A549 (cell line): ENCODE data around the gene PRDM2. TPM values are rescaled to one million over a fixed set of nuclear protein-coding genes. Genes with fewer than 3 reads are reported as not detected.

Experiments
- ATAC-seq, 2 experiments: fragments of 200-7000 bp in 1 of 2; fragments of >200 bp in 1 of 2; cut with Nextera tagmentation in 1 of 2; cut with Tn5 transposase in 1 of 2; 3 replicates each; pipeline versions ENCODE4 v1.8.0 to v1.9.1; 2018 to 2020; ENCODE audit warnings: mild to moderate bottlenecking in 1 of 2, moderate library complexity in 1 of 2
- CTCF ChIA-PET: fragments of 300-600 bp; sonication (Branson Sonifier 250); formaldehyde crosslinking; extraction: SDS; loops from one replicate; lab custom pipeline; 2021; ENCODE audit warnings: antibody characterized with exemption, inconsistent platforms; lab: Yijun Ruan, JAX
- POLR2A ChIA-PET: fragments of 350-600 bp; formaldehyde crosslinking; extraction: SDS; loops from one replicate; lab custom pipeline; 2021; ENCODE audit warnings: antibody characterized with exemption, inconsistent platforms; lab: Yijun Ruan, JAX
- DNase-seq, 2 experiments: peaks; one replicate each; pipeline versions ENCODE4 v3.0.0 to v3.0.0-alpha.2; 2011 to 2016; ENCODE audit warnings: low read depth in 1 of 2, low spot score in 1 of 2
- FAIRE-seq: peaks from 2 replicates; lab custom pipeline; 2011; peaks lifted over from hg19 to GRCh38; lab: Jason Lieb, UNC
- H3K27ac ChIP-seq, 2 experiments: fragments of >200 bp; sonication (Bioruptor Twin); formaldehyde crosslinking; 3 replicates each; pipeline ENCODE4 v1.5.1; 2016 to 2017
- H3K4me1 ChIP-seq: fragments of >200 bp; sonication (Bioruptor Twin); formaldehyde crosslinking; 3 replicates; pipeline ENCODE4 v1.6.1; 2016
- H3K4me2 ChIP-seq: fragments of >200 bp; sonication (Bioruptor Twin); formaldehyde crosslinking; 3 replicates; pipeline ENCODE4 v1.6.1; 2016
- H3K4me3 ChIP-seq: fragments of >200 bp; sonication (Bioruptor Twin); formaldehyde crosslinking; 3 replicates; pipeline ENCODE4 v1.5.1; 2016
- H3K9me3 ChIP-seq: fragments of >200 bp; sonication (Bioruptor Twin); formaldehyde crosslinking; 3 replicates; pipeline ENCODE4 v1.6.1; 2016
- BHLHE40 ChIP-seq: IDR thresholded peaks from 2 replicates; pipeline ENCODE4 v1.6.1; 2012; ENCODE audit warnings: low read depth, low read length, inconsistent platforms
- EHMT2 ChIP-seq: fragments of 200-600 bp; sonication (generic); IDR thresholded peaks from 2 replicates; pipeline ENCODE4 v1.6.1; 2016; ENCODE audit warnings: antibody characterized with exemption, low read depth, mild to moderate bottlenecking, moderate library complexity
- EP300 ChIP-seq, 2 experiments: fragments of >200 bp; sonication (Bioruptor Twin); formaldehyde crosslinking; IDR thresholded peaks; 2 replicates in 1 of 2; 3 replicates in 1 of 2; pipeline ENCODE4 v1.6.1; 2016 to 2017
- GATA3 ChIP-seq: IDR thresholded peaks from 2 replicates; pipeline ENCODE4 v1.6.1; 2012; ENCODE audit warnings: borderline replicate concordance
- HOXA7 ChIP-seq: fragments of 250-450 bp; sonication (Bioruptor Pico); IDR thresholded peaks from 2 replicates; pipeline ENCODE4 v1.5.0; 2020; ENCODE audit warnings: mild to moderate bottlenecking, moderate library complexity
- JUN ChIP-seq, 2 experiments: fragments of >200 bp; sonication (Bioruptor Twin); formaldehyde crosslinking; IDR thresholded peaks; 2 replicates in 1 of 2; 3 replicates in 1 of 2; pipeline ENCODE4 v1.6.1; 2016 to 2017
- MAFK ChIP-seq: fragments of 450-650 bp; IDR thresholded peaks from 2 replicates; pipeline ENCODE4 v1.6.1; 2014; ENCODE audit not compliant: partially characterized antibody
- NPAS2 ChIP-seq: fragments of 250-450 bp; sonication (Bioruptor Pico); IDR thresholded peaks from 2 replicates; pipeline ENCODE4 v1.8.0; 2022; ENCODE audit warnings: mild to moderate bottlenecking, moderate library complexity, borderline replicate concordance
- PBX3 ChIP-seq: IDR thresholded peaks from 2 replicates; pipeline ENCODE4 v1.6.1; 2012
- REST ChIP-seq: fragments of 200-600 bp; sonication (generic); IDR thresholded peaks from 2 replicates; pipeline ENCODE4 v1.6.1; 2016; ENCODE audit warnings: antibody characterized with exemption, mild to moderate bottlenecking, moderate library complexity
- RFX5 ChIP-seq: fragments of 450-650 bp; IDR thresholded peaks from 2 replicates; pipeline ENCODE4 v1.7.1; 2014; ENCODE audit warnings: antibody characterized with exemption, mild to moderate bottlenecking, moderate library complexity
- TFCP2L1 ChIP-seq: fragments of 250-450 bp; sonication (Bioruptor Pico); IDR thresholded peaks from 2 replicates; pipeline ENCODE4 v1.5.0; 2021; ENCODE audit warnings: mild to moderate bottlenecking
- ZC3H11A ChIP-seq: fragments of 450-650 bp; IDR thresholded peaks from 2 replicates; pipeline ENCODE4 v1.6.1; 2014; ENCODE audit warnings: antibody characterized with exemption, mild to moderate bottlenecking
- ZFP36 ChIP-seq: fragments of 450-650 bp; IDR thresholded peaks from 2 replicates; pipeline ENCODE4 v1.6.1; 2014; ENCODE audit warnings: borderline replicate concordance; ENCODE audit not compliant: partially characterized antibody
- ZNF302 ChIP-seq: fragments of 250-450 bp; sonication (Bioruptor Pico); IDR thresholded peaks from 2 replicates; pipeline ENCODE4 v1.9.0; 2021; ENCODE audit warnings: inconsistent platforms, mild to moderate bottlenecking, moderate library complexity
- WGBS: methylation state at CpG from one replicate; pipeline ENCODE4 v1.1.6; 2017; ENCODE audit errors: missing lambda C conversion rate; 5-methylcytosine and 5-hydroxymethylcytosine counted together
- polyA plus RNA-seq, 4 experiments: library from polyadenylated mRNA; depleted of rRNA in 3 of 4; stranded (reverse); fragments of >200 nt; fragmentation: RNase III in 1 of 4; extraction: RNeasy Plus Mini Kit Qiagen cat#74134 plus additional on column Dnase treatment in 1 of 4; gene quantifications; 2 replicates in 3 of 4; 3 replicates in 1 of 4; pipeline ENCODE4 v1.2.3, GENCODE V29; 2011 to 2017
- TF ChIP-seq, protein P1 (sequence below): fragments of 150-350 bp; IDR thresholded peaks from 2 replicates; pipeline ENCODE4 v1.6.1; 2014; ENCODE audit warnings: low read depth, mild to moderate bottlenecking, low read length

Gene PRDM2
- polyA plus RNA-seq, 2 of the 4 experiments (the other 2 are of a cell fraction) = 7.9 to 8.4 TPM

- ChIA-PET CTCF (interaction anchor here (1.5 kb wide), 1 partner anchor 14 kb away, joined by 3 read pairs; no protein-coding TSS in a partner anchor), POLR2A (no interaction called here)
- ATAC-seq (no peak), DNase-seq (no peak)
- H3K9me3 ChIP-seq = no peaks in the 10 kb centered on the region
- no peaks in the 10 kb centered on the region for H3K4me1 ChIP-seq
- H3K4me2 ChIP-seq = no peak overlapping the region
- H3K27ac ChIP-seq = no peak overlapping the region
- no peak overlapping the region for H3K4me3 ChIP-seq
- WGBS = 95% methylated on average over 11 of the region's 13 CpGs
- no peak for TF ChIP-seq MAFK
- TF ChIP-seq JUN (IDR thresholded peaks at IDR 0.05) = no peak
- no peak for TF ChIP-seq PBX3
- TF ChIP-seq RFX5 = no peak
- TF ChIP-seq EP300 (IDR thresholded peaks at IDR 0.05) = no peak
- TF ChIP-seq, protein P1, sequence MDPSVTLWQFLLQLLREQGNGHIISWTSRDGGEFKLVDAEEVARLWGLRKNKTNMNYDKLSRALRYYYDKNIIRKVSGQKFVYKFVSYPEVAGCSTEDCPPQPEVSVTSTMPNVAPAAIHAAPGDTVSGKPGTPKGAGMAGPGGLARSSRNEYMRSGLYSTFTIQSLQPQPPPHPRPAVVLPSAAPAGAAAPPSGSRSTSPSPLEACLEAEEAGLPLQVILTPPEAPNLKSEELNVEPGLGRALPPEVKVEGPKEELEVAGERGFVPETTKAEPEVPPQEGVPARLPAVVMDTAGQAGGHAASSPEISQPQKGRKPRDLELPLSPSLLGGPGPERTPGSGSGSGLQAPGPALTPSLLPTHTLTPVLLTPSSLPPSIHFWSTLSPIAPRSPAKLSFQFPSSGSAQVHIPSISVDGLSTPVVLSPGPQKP = no peak
- no peak for TF ChIP-seq ZC3H11A
- TF ChIP-seq, all 56 proteins: peak for 0
- FAIRE-seq = no peak
Measured at GRCh38 chr1:13790290-13791030, 90.5 kb downstream of the PRDM2 start.

DNA sequence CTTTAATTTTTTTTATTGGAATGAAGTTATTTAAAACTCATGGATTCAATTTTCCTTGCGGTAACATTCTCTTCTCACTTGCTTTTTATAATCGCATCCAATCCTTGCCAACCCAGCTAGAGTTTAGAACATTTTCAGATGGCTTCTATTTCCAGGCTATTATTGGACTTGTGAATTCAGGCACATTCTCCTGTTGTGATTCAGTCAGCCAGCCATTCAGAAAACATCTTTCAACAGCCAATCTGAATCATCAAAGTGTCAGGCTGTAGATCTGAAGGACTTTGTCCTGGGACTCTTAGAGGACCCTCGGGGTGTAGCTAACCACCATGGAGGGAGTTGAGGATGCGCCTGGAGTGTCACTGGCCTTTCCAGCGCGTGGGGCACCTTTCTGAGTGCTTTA lies 92.4 kb downstream of the PRDM2 start:
- Histone ChIP-seq H3K4me2 (no peak overlapping the region), H3K9me3 (no peaks in the 10 kb centered on the region), H3K27ac (no peak overlapping the region), H3K4me3 (no peak overlapping the region), H3K4me1 (no peaks in the 10 kb centered on the region)
- DNase-seq = no peak
- TF ChIP-seq NPAS2 (no peak), RFX5 (no peak), ZNF302 (CRISPR knock-in tag) (no peak), EHMT2 (no peak), HOXA7 (CRISPR knock-in tag) (no peak), REST (no peak), ZFP36 (no peak), BHLHE40 (no peak)
- ChIA-PET POLR2A (no interaction called here), CTCF (interaction anchor here (1.0 kb wide), 1 partner anchor 41 kb away, joined by 3 read pairs; no protein-coding TSS in a partner anchor)
- FAIRE-seq = no peak
- no peak for ATAC-seq
- WGBS = 83% methylated on average over 4 of the region's 6 CpGs

DNA sequence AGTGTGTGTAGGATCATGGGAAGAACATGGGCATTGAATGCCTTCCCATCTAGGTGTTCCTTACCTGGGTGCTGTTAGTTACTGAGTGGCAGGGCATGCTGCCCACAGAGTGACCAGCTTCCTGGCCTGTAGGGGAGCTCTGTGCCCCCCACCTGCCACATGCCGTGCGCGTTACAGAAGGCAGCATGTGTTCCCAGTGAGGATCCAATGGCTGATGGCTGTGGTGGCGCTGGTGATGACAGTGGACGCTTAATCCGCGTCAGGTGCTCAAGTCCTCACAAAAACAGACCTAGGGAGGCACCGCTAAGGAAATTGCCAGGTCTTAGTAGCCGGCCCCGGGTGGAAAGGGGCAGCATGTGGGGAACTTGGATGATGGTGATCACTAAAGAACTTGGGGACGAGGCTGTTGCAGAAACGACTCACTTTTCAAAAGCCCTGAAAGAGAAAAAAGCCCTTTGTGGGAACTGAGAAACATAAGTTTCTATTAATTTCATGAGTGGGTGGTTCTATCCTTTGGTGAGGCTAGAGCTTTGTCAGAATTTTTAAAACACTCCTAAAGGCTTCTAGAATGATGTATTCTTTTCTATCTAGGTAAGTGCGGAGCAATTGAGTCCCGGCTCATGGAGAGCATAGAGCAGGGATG lies 93.2 kb downstream of the PRDM2 start:
- Histone ChIP-seq H3K9me3 (no peaks in the 10 kb centered on the region), H3K4me3 (no peak overlapping the region), H3K4me1 (no peaks in the 10 kb centered on the region), H3K4me2 (no peak overlapping the region), H3K27ac (no peak overlapping the region)
- ChIA-PET POLR2A (no interaction called here), CTCF (interaction anchor here (1.0 kb wide), 1 partner anchor 42 kb away, joined by 3 read pairs; no protein-coding TSS in a partner anchor)
- DNase-seq = no peak
- WGBS = 92% methylated on average over 11 of the region's 14 CpGs
- TF ChIP-seq TFCP2L1 (no peak), GATA3 (no peak)
- FAIRE-seq = no peak
- ATAC-seq = no peak
